HepG2 (cell line): Measurements from ENCODE around the gene ATP6V1F.

Experiments used
- GRHL1 ChIP-seq: sonication (generic); formaldehyde crosslinking; conservative IDR thresholded peaks from 2 replicates; pipeline ENCODE4 v1.8.0; 2022; ENCODE audit warnings: missing genetic modification reagents
- POLR2A ChIP-seq, 2 experiments: IDR thresholded peaks; 2 replicates each; pipeline ENCODE4 v1.6.1; 2011; ENCODE audit warnings: low read depth in 2 of 2, low read length in 2 of 2, mild to moderate bottlenecking in 1 of 2, moderate library complexity in 1 of 2; ENCODE audit not compliant: insufficient read depth in 1 of 2
- RARG ChIP-seq: sonication (generic); formaldehyde crosslinking; IDR thresholded peaks from 2 replicates; pipeline ENCODE4 v1.4.0; 2020; ENCODE audit warnings: low read depth, mild to moderate bottlenecking, missing genetic modification reagents
- ZKSCAN1 ChIP-seq: fragments of 150-350 bp; IDR thresholded peaks from 2 replicates; pipeline ENCODE4 v1.6.1; 2014; ENCODE audit warnings: low read length

GRCh38 chr7:128838109-128838779 lies 24.4 kb upstream of the ATP6V1F start:
- TF ChIP-seq POLR2A (IDR thresholded peaks at IDR 0.05; ENCODE audit: insufficient read depth in 1 of 2, low read depth in 2 of 2, low read length in 2 of 2) (no peak), ZKSCAN1 (no peak), RARG (CRISPR knock-in tag) (no peak), GRHL1 (no peak)
